HUES48 (cell line): Measurements from ENCODE around the gene PLOD2.

Experiments
- H3K27ac ChIP-seq: one replicate; pipeline ENCODE4 v1.7.0; 2013; ENCODE audit warnings: low read depth, low read length, inconsistent platforms
- H3K27me3 ChIP-seq: 2 replicates; pipeline ENCODE4 v1.6.1; 2013; ENCODE audit warnings: mild to moderate bottlenecking, low read length; ENCODE audit not compliant: control insufficient read depth, insufficient read depth
- H3K36me3 ChIP-seq: 2 replicates; pipeline ENCODE4 v1.6.1; 2013; ENCODE audit warnings: low read length; ENCODE audit not compliant: control insufficient read depth, insufficient read depth
- H3K4me1 ChIP-seq: 2 replicates; pipeline ENCODE4 v1.6.1; 2013; ENCODE audit warnings: mild to moderate bottlenecking, low read length; ENCODE audit not compliant: control insufficient read depth, insufficient read depth
- H3K4me3 ChIP-seq: 2 replicates; pipeline ENCODE4 v1.5.1; 2013; ENCODE audit warnings: mild to moderate bottlenecking, low read depth, low read length
- H3K9ac ChIP-seq: 2 replicates; pipeline ENCODE4 v1.6.1; 2013; ENCODE audit warnings: mild to moderate bottlenecking, low read depth, low read length, moderate library complexity
- H3K9me3 ChIP-seq: 2 replicates; pipeline ENCODE4 v1.6.1; 2013; ENCODE audit warnings: low read length; ENCODE audit not compliant: control insufficient read depth, insufficient read depth

The PLOD2 gene

DNA sequence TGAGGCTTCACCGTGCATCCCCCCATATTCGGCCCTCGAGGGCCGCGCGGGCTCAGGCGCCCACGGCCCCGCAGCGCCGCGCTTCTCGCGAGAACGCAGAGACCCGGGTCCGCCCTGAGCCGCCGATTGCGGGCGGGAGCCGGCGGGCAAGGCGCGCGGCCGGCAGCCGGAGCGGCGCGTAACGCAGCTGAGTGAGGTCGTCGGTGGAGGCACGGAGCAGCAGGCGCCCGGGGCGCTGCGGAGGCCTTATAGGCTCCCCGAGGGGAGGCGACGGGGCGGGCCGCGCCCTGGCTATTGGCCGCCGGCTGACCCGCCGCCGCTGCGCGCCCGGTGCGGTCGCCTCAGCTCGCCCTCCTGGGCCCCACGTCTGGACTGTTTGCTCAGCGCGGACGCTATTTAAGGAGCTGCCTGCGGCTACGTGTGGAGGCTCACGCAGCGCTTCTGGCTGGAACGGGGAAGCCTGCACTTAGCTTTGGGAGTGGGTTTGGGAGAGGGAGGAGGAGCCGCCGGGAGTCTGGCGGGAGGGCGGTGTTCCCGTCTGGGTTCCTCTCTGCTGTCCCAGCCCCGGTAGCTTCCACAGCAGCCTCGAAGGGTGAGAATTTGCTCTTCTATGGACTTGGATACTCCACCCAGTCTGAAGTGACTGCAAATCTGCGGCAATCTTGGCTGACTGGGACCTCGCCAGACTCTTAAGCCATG is at the start of gene PLOD2:
Gene PLOD2, minus strand, starts transcription at position 221 of the 699 bp plus-strand sequence. Its CDS starts 195 bp downstream, at position 26.
- no peaks in the 10 kb centered on the region for H3K36me3 ChIP-seq
- H3K4me3 ChIP-seq: peak within 1 kb of the TSS; percentile 72
- peak within 1 kb of the TSS; percentile 85 for H3K9ac ChIP-seq
- H3K9me3 ChIP-seq: no peaks in the 10 kb centered on the region
- H3K4me1 ChIP-seq: peaks cover 24% of the 10 kb centered on the region
- peaks cover 12% of the 10 kb centered on the region for H3K27me3 ChIP-seq
- peak within 1 kb of the TSS; percentile 74 for H3K27ac ChIP-seq

DNA sequence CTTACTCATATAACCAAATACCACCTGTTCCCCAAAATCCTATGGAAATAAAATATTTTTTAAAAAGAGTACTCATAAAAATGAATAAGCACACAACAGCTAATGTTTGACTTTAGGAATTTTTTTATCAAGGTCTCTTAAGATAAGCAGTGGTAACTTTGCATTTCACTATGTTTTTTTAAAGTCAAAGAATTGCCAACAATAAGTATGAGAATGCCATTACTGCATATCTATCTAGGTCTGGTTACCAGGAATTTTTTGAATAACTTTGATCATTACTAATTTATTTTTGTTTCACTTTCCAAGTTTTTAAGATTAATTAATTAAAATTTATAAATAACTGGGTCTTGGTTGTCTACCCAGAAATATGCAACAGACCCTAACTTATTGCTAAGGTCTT is 48.4 kb upstream of the PLOD2 start:
- H3K27ac ChIP-seq: no peak overlapping the region
- no peaks in the 10 kb centered on the region for H3K9me3 ChIP-seq
- no peak overlapping the region for H3K9ac ChIP-seq
- no peak overlapping the region for H3K4me3 ChIP-seq
- H3K4me1 ChIP-seq: no peaks in the 10 kb centered on the region
- no peaks in the 10 kb centered on the region for H3K36me3 ChIP-seq
- H3K27me3 ChIP-seq: no peaks in the 10 kb centered on the region

DNA sequence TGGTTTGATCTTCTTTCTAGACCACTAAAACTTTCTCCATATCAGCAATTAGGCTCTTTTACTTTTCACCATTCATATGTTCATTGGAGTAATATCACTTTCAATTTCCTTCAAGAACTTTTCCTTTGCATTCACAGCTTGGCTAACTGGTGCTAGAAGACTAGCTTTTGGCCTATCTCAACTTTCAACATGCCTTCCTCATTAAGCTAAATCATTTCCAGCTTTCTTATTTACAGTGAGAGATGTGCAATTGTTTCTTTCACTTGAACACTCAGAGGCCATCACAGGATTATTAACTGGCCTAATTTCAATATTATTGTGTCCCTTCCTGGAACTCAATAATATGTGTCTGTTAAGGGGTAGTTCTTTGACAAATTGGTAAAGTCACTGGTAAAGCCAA is 42.8 kb upstream of the PLOD2 start:
- no peak overlapping the region for H3K4me3 ChIP-seq
- no peaks in the 10 kb centered on the region for H3K36me3 ChIP-seq
- H3K27ac ChIP-seq: no peak overlapping the region
- no peak overlapping the region for H3K9ac ChIP-seq
- H3K9me3 ChIP-seq: no peaks in the 10 kb centered on the region
- H3K4me1 ChIP-seq: 0 out of 2 replicates have a peak, but pooled peaks cover 10% of the 10 kb centered on the region
- H3K27me3 ChIP-seq: no peaks in the 10 kb centered on the region

DNA sequence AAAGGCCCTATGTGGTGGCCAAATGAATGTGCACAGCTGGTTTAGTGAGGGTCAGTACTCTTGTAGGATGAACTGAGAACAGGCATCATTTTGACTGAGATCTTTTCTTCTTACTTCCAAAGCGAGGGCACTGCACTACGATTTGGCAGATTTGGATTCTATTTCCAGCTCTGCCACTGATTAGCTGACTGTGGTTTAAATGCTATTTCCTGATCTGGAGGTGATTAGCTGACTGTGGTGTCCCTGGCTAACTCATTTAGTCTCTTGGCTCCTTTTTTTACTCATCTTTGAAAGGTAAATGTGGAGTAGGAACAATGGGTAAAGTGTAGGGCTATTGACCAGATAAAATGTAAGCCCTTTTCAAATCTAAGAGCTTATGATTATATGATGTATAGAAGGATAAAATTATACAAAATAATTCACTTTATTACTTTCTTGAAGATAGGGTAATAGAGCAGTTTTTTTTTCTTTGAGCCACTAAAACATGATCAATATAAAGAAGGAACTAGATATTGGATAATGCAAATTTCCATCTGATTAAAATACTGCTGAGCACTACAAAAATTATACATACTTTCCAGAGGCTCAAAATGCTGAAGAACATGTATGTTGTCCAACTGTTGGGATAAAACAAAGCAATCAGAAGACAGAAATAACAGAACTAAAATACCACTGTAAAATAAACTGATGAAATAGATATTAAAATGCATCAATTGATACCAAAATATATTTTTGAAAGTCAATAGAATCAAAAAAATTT is 39.7 kb upstream of the PLOD2 start:
- H3K27ac ChIP-seq: no peak overlapping the region
- no peaks in the 10 kb centered on the region for H3K9me3 ChIP-seq
- 0 out of 2 replicates have a peak, but pooled peaks cover 10% of the 10 kb centered on the region for H3K4me1 ChIP-seq
- no peaks in the 10 kb centered on the region for H3K36me3 ChIP-seq
- no peak overlapping the region for H3K4me3 ChIP-seq
- no peaks in the 10 kb centered on the region for H3K27me3 ChIP-seq
- no peak overlapping the region for H3K9ac ChIP-seq

DNA sequence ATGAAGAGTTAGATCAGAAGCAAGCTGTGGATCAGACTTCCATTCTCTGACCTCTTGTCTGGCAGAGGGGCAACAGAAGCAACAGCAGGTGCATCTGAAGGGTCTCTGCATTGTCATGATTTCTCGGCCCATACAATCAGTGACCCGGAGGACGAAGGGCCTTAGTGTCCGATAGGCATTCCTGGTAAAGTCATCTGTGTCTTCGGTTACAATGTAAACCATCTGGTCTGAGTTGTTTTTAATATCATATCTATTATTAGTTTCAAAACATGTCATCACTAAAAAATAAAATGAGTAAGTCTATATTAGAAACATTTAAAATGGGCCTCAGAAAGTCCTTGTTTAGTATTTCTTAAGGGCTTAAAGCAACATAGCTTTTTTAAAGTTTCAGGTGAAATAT is 38.8 kb upstream of the PLOD2 start:
- no peaks in the 10 kb centered on the region for H3K9me3 ChIP-seq
- no peaks in the 10 kb centered on the region for H3K36me3 ChIP-seq
- H3K9ac ChIP-seq: no peak overlapping the region
- no peak overlapping the region for H3K4me3 ChIP-seq
- no peaks in the 10 kb centered on the region for H3K27me3 ChIP-seq
- no peak overlapping the region for H3K27ac ChIP-seq
- H3K4me1 ChIP-seq: 0 out of 2 replicates have a peak, but pooled peaks cover 10% of the 10 kb centered on the region

DNA sequence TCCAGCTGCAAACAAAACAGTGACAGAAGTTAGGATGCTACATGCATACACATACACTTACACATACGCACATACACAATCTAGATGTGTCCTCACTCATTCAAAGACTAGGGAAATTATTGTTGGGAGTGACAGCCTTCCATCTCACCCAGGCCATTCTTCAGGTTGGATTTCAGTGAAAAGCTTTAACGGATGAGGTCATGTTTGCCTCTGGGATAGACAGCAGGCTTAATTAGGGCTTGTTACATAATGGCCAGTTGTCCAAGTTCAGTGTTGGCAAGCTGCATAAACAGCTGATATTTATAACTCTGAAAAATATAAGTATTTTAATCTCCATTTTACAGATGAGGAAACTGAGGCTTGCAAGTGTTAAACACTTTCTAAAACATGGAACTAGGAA is 35.8 kb upstream of the PLOD2 start:
- H3K4me3 ChIP-seq: no peak overlapping the region
- H3K4me1 ChIP-seq: no peaks in the 10 kb centered on the region
- no peaks in the 10 kb centered on the region for H3K27me3 ChIP-seq
- H3K9me3 ChIP-seq: no peaks in the 10 kb centered on the region
- no peak overlapping the region for H3K9ac ChIP-seq
- H3K27ac ChIP-seq: no peak overlapping the region
- no peaks in the 10 kb centered on the region for H3K36me3 ChIP-seq

DNA sequence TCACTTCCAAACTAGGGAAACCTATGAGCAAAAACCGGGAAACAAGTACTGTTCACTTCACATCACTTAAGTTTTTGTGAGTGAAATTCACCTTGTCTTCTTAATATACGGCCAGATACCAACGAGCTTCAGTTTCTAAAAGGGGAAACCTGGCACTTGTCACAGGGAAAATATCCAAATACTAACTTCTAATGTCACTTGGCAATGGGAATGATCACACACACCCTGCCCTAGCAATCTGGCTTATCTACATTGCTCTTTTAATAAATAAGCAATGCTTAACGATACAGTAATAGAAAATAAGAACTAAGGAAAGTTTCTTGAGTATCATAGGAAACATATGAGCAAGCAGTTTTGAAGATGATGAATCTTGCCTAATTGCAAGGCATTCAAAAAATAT is 34.6 kb upstream of the PLOD2 start:
- Histone ChIP-seq H3K36me3 (no peaks in the 10 kb centered on the region), H3K4me3 (no peak overlapping the region), H3K9ac (no peak overlapping the region), H3K27ac (no peak overlapping the region), H3K9me3 (no peaks in the 10 kb centered on the region), H3K4me1 (no peaks in the 10 kb centered on the region), H3K27me3 (no peaks in the 10 kb centered on the region)

DNA sequence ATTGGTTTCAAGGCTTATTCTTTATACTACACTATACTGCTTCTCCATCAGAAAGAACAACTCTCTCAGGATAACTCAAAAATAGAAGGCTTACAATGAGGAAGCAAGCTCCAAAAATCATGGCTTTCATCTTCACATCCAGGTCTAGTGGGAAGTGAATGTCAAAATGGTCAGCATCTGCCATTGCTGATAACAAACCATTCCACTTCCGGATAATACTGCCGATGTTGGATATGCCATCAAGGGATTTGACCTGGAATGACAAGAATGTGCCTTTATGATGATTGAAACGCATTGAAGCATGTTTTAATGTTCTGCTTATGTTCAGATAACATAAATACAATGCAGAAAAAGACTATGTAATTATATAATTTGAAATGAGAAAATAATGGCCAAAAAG is 34.0 kb upstream of the PLOD2 start:
- Histone ChIP-seq H3K4me3 (no peak overlapping the region), H3K4me1 (no peaks in the 10 kb centered on the region), H3K36me3 (no peaks in the 10 kb centered on the region), H3K27ac (no peak overlapping the region), H3K9me3 (no peaks in the 10 kb centered on the region), H3K27me3 (no peaks in the 10 kb centered on the region), H3K9ac (no peak overlapping the region)

DNA sequence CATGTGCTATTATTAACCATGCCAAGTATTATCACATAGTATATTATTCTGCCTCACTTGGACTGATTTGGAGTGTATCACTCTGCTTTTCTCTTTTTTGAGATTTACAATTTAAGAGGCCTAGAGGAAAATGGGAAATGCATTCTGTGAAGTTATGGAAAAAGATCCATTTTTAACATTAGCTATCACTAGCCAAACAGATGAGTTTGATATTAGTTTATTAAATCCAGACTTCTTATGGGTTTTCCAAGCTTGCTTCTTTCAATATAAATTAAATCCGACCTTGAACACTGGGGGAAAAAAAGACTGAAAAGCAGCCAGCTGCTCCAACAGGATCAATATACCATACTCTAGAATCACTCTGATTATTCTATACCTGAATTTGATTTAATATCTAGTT is 30.1 kb upstream of the PLOD2 start:
- no peak overlapping the region for H3K4me3 ChIP-seq
- no peaks in the 10 kb centered on the region for H3K36me3 ChIP-seq
- H3K27me3 ChIP-seq: no peaks in the 10 kb centered on the region
- no peak overlapping the region for H3K9ac ChIP-seq
- H3K9me3 ChIP-seq: no peaks in the 10 kb centered on the region
- no peak overlapping the region for H3K27ac ChIP-seq
- H3K4me1 ChIP-seq: no peaks in the 10 kb centered on the region

DNA sequence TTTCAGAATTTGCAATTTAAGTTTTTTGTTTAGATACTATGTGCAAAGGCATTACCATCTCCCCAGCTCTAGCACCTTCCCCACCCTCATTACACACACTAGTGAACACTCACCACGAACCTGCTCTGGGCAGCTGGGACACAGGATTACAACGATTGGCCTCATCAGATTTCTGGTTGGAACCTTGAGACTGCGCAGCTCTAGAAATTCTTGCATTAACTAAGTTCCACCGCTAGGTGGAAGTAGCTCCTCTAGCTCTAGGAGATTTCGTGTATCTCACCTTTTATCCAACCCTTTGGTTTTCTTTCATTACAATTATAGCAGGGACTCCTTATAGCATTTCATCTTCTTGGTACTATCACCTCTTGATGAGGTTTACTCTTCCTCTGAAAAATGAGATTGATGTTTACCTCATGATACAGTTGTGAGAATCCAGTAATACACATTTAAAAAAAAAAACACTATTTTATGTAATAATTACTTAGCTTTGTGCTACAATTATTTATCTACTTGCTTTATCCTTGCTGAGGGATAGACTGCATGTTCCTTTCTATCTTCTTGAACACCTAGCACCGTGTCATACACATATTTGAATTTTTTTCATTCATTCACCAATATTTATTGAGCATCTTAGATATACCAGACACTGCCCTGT is 28.7 kb upstream of the PLOD2 start:
- H3K4me3 ChIP-seq: no peak overlapping the region
- H3K27me3 ChIP-seq: no peaks in the 10 kb centered on the region
- H3K9me3 ChIP-seq: no peaks in the 10 kb centered on the region
- H3K9ac ChIP-seq: no peak overlapping the region
- H3K36me3 ChIP-seq: no peaks in the 10 kb centered on the region
- no peaks in the 10 kb centered on the region for H3K4me1 ChIP-seq
- no peak overlapping the region for H3K27ac ChIP-seq
